ENCODE measurements around the gene SOX15. TPM values are rescaled to one million over a fixed set of nuclear protein-coding genes. Genes with fewer than 3 reads are reported as not detected.

The SOX15 gene
- total and polyA plus RNA-seq, 12 donors, result 0.29 to 2.4 (median 0.94) TPM; not detected in 2

GRCh38 chr17:7575959-7576358, 13.9 kb downstream of the SOX15 start:
- WGBS, 4 donors, result 57 to 67% (median 62%) methylated on average over 7 of the region's 7 CpGs
- H3K27me3 ChIP-seq, result no peaks in the 10 kb centered on the region
- H3K4me3 ChIP-seq, result no peak overlapping the region
- TF ChIP-seq, protein P1, sequence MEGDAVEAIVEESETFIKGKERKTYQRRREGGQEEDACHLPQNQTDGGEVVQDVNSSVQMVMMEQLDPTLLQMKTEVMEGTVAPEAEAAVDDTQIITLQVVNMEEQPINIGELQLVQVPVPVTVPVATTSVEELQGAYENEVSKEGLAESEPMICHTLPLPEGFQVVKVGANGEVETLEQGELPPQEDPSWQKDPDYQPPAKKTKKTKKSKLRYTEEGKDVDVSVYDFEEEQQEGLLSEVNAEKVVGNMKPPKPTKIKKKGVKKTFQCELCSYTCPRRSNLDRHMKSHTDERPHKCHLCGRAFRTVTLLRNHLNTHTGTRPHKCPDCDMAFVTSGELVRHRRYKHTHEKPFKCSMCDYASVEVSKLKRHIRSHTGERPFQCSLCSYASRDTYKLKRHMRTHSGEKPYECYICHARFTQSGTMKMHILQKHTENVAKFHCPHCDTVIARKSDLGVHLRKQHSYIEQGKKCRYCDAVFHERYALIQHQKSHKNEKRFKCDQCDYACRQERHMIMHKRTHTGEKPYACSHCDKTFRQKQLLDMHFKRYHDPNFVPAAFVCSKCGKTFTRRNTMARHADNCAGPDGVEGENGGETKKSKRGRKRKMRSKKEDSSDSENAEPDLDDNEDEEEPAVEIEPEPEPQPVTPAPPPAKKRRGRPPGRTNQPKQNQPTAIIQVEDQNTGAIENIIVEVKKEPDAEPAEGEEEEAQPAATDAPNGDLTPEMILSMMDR (IDR thresholded peaks at IDR 0.05), result no peak
- peak overlapping the region in 2 of 5 donors; percentile 99 to 100 for H3K27ac ChIP-seq
- DNase-seq, result no peak
- no peaks in the 10 kb centered on the region for H3K9me3 ChIP-seq (replicated peaks in 1 of 3)
- peaks cover 34 to 71% of the 10 kb centered on the region in 2 donors for H3K4me1 ChIP-seq (replicated peaks in 1 of 2)
- H3K36me3 ChIP-seq (replicated peaks in 1 of 2), result peaks cover 0 to 58% of the 10 kb centered on the region in 2 donors
- intact Hi-C loops (cut with DNase I), result no loop called here

- WGBS, 4 donors, result 42 to 50% (median 48%) methylated on average over 1 of the region's 1 CpG
- Histone ChIP-seq H3K27me3 (no peaks in the 10 kb centered on the region), H3K9me3 (replicated peaks in 1 of 3) (no peaks in the 10 kb centered on the region), H3K36me3 (replicated peaks in 1 of 2) (peaks cover 0 to 63% of the 10 kb centered on the region in 2 donors), H3K4me1 (replicated peaks in 1 of 2) (peaks cover 34 to 69% of the 10 kb centered on the region in 2 donors), H3K4me3 (peak overlapping the region in 1 of 4 donors; percentile 98), H3K27ac (peak overlapping the region in 3 of 5 donors; percentile 13 to 100 (median 99))
- intact Hi-C loops (cut with DNase I), result no loop called here
- peak in 1 of 7 donors; percentile 5 for DNase-seq
- TF ChIP-seq, protein P1 (IDR thresholded peaks at IDR 0.05), result no peak
- no peak for TF ChIP-seq POLR2A (IDR thresholded peaks at IDR 0.05)
Observed at GRCh38 chr17:7575481-7575883, 14.4 kb downstream of the SOX15 start.

DNA sequence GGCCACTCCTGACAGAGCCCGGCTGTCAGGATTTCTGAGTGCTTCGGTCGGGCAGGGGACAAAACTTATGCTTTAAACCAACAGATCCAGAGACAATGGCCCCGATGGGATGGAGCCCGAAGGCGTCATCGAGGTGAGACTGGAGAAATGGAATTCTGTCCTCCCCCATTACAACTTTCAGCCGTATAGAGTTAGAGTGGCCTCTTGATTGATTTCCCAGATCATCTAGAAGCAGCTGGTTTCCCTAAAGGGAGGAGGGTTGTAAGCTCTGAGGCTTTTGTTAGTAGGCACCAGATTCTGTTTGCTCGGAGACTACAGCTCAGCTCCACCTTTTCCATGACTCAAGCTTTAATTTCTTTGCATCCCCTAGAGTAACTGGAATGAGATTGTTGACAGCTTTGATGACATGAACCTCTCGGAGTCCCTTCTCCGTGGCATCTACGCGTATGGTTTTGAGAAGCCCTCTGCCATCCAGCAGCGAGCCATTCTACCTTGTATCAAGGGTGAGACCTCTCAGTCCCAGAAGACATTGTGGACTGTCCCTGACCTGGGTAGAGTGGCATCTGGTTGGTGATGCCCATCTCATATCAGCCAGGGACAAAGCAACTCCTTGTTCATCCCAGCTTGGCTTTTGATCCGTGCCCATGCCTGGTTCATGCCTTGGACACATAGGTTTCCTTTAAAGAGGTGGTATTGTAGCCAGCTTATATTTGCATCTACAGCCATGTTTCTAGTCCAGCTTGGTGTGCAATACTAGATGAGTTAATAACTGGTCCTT, 15.5 kb downstream of the SOX15 start:
- Histone ChIP-seq H3K4me1 (replicated peaks in 1 of 2) (peaks cover 28 to 58% of the 10 kb centered on the region in 2 donors), H3K4me3 (peak overlapping the region; percentile 19 to 98 (median 92)), H3K27ac (peak overlapping the region in 4 of 5 donors; percentile 98 to 100 (median 99)), H3K36me3 (replicated peaks in 1 of 2) (peaks cover 0 to 74% of the 10 kb centered on the region in 2 donors), H3K27me3 (no peaks in the 10 kb centered on the region), H3K9me3 (replicated peaks in 1 of 3) (no peaks in the 10 kb centered on the region)
- WGBS, 4 donors, result 9 to 13% (median 11%) methylated on average over 13 to 15 of the region's 15 CpGs
- DNase-seq, result peak in 1 of 7 donors; percentile 13
- intact Hi-C loops (cut with DNase I), result no loop called here
- TF ChIP-seq POLR2A (IDR thresholded peaks at IDR 0.05), result no peak
- TF ChIP-seq, protein P1 (IDR thresholded peaks at IDR 0.05), result no peak

DNA sequence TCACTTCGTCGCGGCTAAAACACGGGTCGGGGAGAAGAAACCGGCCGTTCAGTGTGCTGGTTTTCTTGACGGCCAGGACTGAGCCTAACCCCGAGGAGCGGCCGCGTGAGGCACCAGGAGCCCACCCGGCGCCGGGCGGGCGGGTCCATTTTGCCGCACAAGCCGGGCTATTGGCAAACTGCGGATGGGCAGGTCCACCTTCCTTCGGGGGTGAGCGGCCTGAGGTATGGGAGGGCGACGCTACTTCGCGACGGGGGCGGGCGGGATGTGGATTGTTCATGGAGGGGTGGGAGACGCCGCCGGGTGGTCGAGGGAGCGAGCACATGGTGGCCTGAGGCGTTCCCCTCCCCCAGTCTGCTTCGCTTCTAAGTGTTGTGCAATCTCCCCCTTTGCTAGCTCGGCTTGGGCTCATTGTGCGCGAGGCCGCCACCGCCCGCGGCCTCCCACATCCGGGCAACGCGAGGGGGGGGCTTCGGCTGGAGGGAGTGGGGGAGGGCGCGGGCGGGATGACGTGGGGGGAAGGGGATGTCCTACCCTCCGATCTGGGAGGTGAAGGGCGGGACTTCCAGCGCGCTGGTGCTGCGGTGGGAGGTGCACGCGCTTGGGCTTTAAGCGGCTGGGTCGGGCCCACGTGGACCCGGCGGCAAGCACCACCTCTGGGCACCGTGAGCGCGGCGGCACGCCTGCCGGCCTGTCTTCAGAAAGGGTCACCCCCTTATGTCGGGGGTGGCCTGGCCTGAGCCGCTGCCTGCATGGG, 16.4 kb downstream of the SOX15 start:
- peak in 1 of 2 donors; percentile 11 for TF ChIP-seq POLR2A (IDR thresholded peaks at IDR 0.05)
- TF ChIP-seq, protein P1 (IDR thresholded peaks at IDR 0.05), result no peak
- Histone ChIP-seq H3K4me1 (replicated peaks in 1 of 2) (peaks cover 20 to 50% of the 10 kb centered on the region in 2 donors), H3K9me3 (replicated peaks in 1 of 3) (no peaks in the 10 kb centered on the region), H3K27me3 (no peaks in the 10 kb centered on the region), H3K36me3 (replicated peaks in 1 of 2) (peaks cover 0 to 69% of the 10 kb centered on the region in 2 donors), H3K4me3 (peak overlapping the region; percentile 90 to 98 (median 94)), H3K27ac (peak overlapping the region; percentile 90 to 100 (median 99))
- WGBS, 4 donors, result 0 to 1% (median 0%) methylated on average over 8 to 71 of the region's 71 CpGs
- peak; percentile 92 to 95 (median 94) for DNase-seq
- intact Hi-C loops (cut with DNase I), result no loop called here
